Middle frontal gyrus (tissue), 1 donor: ENCODE data around the gene NDOR1.

ENCODE experiments used
- DNase-seq: peaks from one replicate; pipeline ENCODE4 v3.0.0-alpha.2; 2015; ENCODE audit warnings: low spot score; ENCODE audit errors: extremely low spot score

Gene NDOR1

GRCh38 chr9:137219757-137220316, 14.3 kb downstream of the NDOR1 start:
- DNase-seq: no peak

- no peak for DNase-seq
These were observed 15.0 kb downstream of the NDOR1 start for GRCh38 chr9:137220317-137221094.

DNA sequence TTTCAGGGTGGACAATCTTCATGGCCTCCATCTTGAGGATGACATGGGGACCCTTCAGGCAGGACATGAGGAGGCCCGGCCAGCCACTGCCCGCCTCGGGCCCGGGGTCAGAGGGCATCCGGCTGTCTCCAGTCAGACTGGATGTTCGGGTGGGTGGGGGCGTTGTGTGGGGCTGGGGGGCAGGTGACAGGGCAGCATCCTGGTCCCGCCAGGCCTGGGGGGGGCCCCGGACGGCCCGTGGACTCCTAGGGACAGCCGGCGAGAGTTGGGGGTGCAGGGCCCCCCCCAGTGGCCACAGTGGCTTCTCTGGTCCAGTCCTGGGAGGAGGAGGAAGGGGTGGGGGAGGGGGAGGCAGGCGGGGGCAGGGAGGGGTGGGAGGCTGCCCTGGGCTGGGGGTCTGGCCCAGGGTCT, 15.6 kb downstream of the NDOR1 start:
- DNase-seq: no peak

- DNase-seq: no peak
These were observed 16.1 kb downstream of the NDOR1 start for GRCh38 chr9:137221506-137222111.

DNA sequence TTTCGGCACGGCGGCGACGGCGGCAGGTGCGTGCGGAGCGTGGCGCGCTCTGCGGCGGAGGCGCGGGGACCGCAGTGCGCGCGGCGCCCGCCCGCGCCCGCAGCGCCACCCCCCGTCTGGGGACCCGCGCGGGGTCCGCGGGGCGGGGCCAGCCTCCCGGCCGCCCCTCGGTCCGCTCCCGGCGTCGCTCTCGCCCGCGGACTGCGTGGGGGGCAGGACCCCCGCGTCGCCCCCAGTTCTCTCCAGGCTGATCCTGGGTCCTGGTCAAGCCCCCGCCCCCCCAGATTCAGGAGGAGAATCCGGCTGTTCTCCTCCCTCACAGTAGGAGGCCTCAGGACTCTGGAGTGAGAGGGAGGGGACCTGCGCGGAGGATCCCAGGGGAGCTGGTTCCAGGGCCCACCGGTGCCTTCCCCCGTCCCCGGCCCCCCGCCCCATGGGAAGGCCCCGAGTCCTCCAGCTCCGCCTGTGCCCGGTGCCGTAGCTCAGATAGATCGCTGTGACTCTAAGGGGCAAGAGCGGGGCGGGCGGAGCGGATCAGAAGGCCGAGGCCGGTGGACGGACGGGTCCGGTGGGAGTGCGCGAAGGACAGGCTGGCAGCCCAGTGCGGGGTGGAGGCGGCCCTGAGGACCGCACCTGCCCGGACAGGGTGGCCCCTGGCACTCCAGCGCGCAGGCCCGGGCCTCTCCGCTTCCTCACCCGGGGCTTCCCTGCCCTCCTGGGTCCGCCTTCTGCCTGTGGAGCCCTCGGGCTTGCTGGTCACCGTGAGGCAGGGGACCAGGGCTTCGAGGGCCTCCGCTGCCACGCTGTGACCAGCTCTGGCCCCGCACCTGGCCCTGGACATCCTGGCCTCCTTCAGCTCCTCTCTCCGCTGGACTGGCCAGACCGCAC, 16.9 kb downstream of the NDOR1 start, which contains the start of gene RNF208:
RNF208 (minus strand) TSS at position 51 of the 888 bp plus-strand sequence. CDS start 1,028 bp downstream, outside the sequence.
- no peak for DNase-seq

- peak; percentile 93 for DNase-seq
These were observed 17.8 kb downstream of the NDOR1 start for GRCh38 chr9:137223078-137223970.

DNA sequence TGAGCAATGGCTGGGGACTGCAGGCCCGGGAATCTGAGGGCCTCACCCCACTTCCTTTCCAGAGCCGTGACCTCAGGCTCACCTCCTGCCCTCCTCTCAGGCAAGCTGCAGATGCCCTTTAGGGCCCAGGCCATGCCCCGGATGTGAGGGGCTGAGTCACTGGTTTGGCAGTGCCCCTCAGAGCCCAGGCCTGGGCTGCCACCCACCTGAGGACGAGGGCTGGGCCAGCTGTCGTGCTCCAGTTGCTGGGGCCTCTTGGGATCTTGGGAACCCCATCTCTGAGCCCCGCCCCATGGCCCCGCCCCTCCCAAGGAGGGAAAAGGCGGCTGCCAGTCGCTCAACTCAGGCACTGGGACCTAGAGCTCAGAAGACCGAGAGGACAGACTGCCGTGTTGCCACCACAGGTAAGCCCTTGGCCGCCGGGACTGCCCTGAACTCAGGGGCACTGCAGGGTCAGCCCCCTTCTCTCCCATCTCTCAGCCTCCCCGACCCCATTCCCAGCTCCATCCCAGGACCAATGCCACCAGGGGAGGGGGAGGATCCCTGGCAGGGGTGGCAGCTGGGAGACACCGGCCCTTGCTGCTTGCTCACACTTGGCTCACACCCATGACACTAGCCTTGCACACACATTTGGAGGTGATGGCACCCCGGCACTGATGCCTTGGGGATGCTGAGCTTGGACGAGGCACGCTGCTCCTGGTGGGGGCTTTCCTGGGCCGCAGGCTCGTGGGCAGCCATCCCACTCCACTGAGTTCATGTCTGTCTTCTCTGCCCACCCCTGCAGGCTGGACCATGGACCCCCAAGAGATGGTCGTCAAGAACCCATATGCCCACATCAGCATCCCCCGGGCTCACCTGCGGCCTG, 19.6 kb downstream of the NDOR1 start, which contains the start of gene CYSRT1:
CYSRT1 (plus strand) TSS at position 345 of the 865 bp plus-strand sequence; CDS start at position 793, 448 bp downstream.
- DNase-seq: no peak

DNA sequence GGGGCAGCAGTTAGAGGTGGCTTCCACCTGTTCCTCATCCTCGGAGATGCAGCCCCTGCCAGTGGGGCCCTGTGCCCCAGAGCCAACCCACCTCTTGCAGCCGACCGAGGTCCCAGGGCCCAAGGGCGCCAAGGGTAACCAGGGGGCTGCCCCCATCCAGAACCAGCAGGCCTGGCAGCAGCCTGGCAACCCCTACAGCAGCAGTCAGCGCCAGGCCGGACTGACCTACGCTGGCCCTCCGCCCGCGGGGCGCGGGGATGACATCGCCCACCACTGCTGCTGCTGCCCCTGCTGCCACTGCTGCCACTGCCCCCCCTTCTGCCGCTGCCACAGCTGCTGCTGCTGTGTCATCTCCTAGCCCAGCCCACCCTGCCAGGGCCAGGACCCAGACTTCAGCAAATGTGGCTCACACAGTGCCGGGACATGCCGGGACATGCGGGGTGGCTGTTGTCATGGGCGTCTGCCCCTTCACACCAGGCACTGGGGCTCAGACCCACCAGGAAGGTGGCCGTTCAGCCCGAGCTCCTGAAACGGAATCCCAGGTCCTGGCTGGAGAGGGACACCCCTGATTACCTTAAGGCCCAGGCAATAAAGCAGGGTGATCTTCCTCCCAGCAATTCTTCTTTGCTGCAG, 20.3 kb downstream of the NDOR1 start:
- no peak for DNase-seq

DNA sequence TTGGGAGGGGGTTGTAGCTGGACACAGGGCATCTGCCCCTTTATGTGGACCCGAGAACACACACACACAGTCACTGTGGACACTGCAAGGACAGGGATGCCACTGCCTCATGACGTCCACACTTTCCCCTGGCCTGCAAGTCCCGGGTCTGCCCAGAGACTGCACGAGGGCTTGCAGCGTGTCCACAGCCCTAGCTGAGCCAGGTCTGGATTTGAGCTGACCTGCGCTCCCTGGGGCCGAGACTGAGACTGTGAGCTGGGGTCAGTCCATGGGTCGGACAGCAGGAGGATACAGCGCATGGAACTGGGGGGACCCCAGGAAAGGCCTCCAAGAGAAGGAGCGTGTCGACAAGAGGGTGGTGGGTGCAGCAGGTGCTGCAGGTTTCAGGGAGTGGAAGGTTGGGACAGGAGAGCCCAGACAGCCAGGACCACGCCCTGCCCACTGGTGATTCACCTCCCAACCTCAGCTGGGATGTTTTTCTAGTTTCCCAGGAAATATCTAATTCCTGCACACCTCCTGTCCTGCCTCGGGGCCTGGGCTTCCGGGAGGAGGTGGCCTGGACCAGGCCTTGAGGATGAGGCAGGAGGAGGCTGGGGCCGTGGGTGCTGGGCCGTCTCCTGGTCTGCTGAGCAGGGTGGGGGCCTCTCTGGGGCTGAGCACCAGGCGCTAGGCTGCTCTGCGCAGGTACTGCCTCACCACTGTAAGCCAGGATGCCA, 21.0 kb downstream of the NDOR1 start:
- DNase-seq: no peak

- peak; percentile 20 for DNase-seq
These were observed 21.8 kb downstream of the NDOR1 start, which contains the start of gene RNF224 for GRCh38 chr9:137227054-137227852. RNF224 (plus strand) TSS chr9:137227502; CDS start chr9:137228336, 834 bp downstream.

- DNase-seq: no peak
These were observed 22.5 kb downstream of the NDOR1 start for GRCh38 chr9:137227853-137228505.

DNA sequence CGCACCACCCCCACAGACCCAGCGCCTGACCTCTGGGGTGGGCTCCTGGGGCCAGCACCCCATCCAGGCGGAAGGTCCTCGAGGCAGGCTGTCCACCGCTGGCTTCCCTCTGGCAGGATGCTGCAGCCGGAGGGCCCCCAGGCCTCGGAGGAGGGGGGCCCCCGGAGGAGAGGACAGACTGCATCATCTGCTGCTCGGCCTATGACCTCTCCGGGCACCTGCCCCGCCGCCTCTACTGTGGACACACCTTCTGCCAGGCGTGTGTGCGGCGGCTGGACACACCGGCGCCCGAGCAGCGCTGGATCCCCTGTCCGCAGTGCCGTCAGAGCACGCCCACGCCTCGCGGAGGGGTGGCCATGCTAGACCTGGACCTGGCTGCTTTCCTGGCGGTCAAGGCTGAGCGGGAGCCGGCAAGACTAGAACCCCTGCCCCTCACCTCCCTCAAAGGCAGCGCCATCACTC, 23.0 kb downstream of the NDOR1 start:
- DNase-seq: no peak

DNA sequence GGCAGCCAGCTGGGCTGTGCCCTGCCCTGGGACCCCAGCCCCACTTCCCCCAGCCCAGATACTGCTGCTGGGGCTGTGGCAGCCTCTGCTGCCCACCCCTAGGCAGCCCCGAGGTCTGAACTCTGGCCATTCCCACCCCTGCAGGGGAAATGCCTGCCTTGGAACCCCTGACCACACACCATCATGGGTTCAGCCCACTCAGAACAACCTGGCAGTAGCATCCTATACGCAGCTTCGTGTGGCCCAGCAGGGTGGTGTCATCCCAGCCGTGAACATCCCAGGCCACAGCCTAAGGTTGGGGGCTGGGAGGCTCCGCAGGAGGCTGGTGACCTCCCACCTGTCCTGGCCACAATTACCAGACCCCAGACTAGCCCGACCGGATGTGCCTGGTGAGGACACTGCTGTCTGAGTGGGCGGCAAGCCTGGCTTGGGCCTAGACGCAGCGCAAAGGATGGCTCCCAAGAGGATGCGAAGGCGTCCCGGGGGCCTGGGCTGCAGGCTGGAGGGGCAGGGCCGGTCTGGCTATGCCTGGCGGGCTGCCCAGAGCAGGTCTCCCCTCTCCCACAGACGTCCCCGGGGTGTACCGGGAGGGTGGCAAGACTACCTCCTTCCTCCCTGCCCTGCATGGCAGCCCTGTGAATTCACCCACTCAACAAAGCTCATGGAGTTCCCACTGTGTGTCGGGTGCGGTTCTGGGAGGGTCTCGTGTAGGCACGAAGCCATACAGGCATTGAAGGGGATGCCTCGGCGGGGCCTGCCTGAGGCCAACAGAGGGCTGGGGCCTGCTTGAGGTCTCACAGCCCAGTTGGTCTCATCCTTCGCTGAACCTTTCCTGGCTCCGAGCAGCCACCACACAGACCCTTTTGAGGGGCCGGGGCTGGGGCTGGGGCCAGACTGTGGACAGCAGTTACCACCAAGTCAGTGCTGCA, 23.7 kb downstream of the NDOR1 start:
- DNase-seq: no peak

DNA sequence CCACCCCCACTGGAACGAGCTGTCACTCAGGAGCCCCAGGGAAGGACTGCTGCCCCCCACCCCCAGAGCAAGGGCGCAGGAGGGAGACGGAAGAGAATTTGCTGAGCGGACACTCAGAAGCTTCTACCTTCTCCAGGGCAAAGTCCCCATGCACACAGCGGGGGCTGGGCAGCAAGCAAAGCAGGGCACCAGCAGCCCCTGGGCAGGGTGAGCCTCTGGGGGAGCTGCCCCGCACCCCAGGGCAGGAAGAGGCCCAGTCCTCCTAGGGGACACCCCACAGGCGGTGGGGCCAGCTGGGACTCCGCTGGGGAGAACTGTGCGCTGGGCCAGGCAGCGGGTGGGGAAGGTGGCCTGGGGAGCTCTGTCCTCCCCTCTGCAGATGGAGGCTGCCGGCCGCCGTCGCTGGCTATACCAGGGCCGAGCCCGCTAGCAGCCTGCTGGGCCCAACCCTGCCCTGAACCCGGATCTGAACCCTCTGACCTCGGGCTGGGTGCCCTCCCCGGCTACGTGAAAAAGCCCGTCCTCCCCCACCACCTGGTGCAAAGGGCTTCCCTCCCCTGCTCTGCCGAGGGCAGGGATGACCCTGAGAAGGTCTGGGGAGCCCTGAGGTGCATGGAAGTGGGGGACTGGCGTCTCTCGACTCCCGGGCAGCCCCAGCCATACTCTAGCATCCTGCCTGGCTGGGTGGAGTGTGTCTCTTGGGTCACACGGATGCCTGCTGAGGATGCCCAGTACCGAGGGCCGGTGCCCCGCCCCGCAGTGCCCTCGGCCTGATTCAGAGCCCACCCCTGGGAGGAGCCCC, 24.6 kb downstream of the NDOR1 start:
- DNase-seq: no peak
